Measurements from ENCODE around the gene ADAMTS7. TPM values are rescaled to one million over a fixed set of nuclear protein-coding genes. Genes with fewer than 3 reads are reported as not detected.

Gene ADAMTS7
- polyA plus RNA-seq, 2 donors: 0.45 to 0.63 TPM

Other genes with a start within 250 kb of the ADAMTS7 start
- gene CHRNA5, start 245.9 kb downstream of the ADAMTS7 start, polyA plus RNA-seq: 1 to 10 TPM; 1.5 to 2.3 TPM
- under 1 TPM in 1 of 2 donors, not detected in 1; 0.07 TPM for gene CHRNA3, start 190.5 kb downstream of the ADAMTS7 start, polyA plus RNA-seq
- under 1 TPM; 0.16 to 0.42 TPM for gene CHRNB4, start 170.3 kb downstream of the ADAMTS7 start, polyA plus RNA-seq
- 100 to 1,000 TPM in 1 of 2 donors, 10 to 100 TPM in 1; 47.6 to 126 TPM for gene MORF4L1, start 61.4 kb upstream of the ADAMTS7 start, polyA plus RNA-seq
- 10 to 100 TPM; 43.6 to 76.9 TPM for gene CTSH, start 133.6 kb upstream of the ADAMTS7 start, polyA plus RNA-seq